OCI-LY3 (cell line): ENCODE data around the gene ANKS1A.

Experiments
- EZH2phosphoT487 ChIP-seq: fragments of 200-600 bp; shearing (Covaris generic); IDR thresholded peaks from 2 replicates; pipeline ENCODE4 v1.6.1; 2018; ENCODE audit warnings: antibody characterized with exemption, mixed run types, low read depth
- TF ChIP-seq, protein P1 (sequence below): fragments of 200-600, 300-600 bp; sonication (generic); IDR thresholded peaks from 2 replicates; pipeline ENCODE4 v1.5.1; 2014; ENCODE audit warnings: antibody characterized with exemption, low read length, low read depth

DNA sequence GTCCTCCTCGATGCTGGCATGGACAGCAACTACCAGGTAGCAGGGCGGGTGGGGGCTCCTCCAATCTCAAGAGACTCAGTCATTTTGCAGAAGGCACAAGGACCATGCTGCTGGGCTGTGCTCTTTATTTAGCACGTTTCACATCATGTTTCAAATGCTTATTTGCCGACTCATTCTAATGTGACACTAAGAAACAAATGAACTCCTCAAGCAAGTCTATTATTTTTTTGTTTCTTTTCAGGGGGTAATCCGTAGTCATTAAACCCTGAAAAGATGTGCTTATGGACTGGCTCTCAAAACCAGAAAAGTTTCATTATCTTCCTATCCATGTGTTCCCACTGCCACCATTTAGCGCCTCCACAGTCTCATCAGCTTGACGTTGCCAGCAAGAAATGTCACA is 92.9 kb downstream of the ANKS1A start:
- TF ChIP-seq, protein P1, sequence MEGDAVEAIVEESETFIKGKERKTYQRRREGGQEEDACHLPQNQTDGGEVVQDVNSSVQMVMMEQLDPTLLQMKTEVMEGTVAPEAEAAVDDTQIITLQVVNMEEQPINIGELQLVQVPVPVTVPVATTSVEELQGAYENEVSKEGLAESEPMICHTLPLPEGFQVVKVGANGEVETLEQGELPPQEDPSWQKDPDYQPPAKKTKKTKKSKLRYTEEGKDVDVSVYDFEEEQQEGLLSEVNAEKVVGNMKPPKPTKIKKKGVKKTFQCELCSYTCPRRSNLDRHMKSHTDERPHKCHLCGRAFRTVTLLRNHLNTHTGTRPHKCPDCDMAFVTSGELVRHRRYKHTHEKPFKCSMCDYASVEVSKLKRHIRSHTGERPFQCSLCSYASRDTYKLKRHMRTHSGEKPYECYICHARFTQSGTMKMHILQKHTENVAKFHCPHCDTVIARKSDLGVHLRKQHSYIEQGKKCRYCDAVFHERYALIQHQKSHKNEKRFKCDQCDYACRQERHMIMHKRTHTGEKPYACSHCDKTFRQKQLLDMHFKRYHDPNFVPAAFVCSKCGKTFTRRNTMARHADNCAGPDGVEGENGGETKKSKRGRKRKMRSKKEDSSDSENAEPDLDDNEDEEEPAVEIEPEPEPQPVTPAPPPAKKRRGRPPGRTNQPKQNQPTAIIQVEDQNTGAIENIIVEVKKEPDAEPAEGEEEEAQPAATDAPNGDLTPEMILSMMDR: no peak
- TF ChIP-seq EZH2phosphoT487: no peak
